AG09309 (cell line): ENCODE results near the gene KRT2.

Source experiments
- DNase-seq: peaks from one replicate; pipeline ENCODE4 v3.0.0-alpha.2; 2010; ENCODE audit warnings: low read depth
- H3K4me3 ChIP-seq: 2 replicates; pipeline ENCODE4 v1.5.1; 2011; ENCODE audit warnings: mild to moderate bottlenecking, low read depth, low read length, moderate library complexity; ENCODE audit not compliant: control insufficient read depth
- TF ChIP-seq, protein P1 (sequence below): IDR thresholded peaks from 2 replicates; pipeline ENCODE4 v1.5.1; 2011; ENCODE audit warnings: mild to moderate bottlenecking, low read depth, low read length, inconsistent platforms; ENCODE audit not compliant: insufficient read depth, control insufficient read depth; ENCODE audit errors: missing control alignments

KRT2 gene

DNA sequence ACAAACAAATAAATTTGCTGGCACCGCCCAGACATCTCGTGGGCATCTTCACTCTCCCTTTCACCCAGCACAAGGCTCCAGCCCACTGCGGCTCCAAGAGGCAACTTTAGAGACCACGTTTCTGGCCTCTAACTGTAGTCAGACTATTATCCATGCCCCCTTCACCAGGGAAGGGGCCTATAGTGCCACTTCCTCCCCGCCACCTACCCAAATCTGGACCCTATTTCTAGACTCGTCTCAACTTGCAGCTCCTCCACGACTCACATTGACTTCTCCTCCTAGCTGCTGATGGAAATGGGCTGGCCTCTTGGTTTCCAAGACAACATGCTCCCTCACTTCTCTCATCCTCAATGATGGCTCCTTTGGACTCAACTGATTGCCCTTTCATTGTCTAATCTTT is 15.9 kb upstream of the KRT2 start:
- TF ChIP-seq, protein P1, sequence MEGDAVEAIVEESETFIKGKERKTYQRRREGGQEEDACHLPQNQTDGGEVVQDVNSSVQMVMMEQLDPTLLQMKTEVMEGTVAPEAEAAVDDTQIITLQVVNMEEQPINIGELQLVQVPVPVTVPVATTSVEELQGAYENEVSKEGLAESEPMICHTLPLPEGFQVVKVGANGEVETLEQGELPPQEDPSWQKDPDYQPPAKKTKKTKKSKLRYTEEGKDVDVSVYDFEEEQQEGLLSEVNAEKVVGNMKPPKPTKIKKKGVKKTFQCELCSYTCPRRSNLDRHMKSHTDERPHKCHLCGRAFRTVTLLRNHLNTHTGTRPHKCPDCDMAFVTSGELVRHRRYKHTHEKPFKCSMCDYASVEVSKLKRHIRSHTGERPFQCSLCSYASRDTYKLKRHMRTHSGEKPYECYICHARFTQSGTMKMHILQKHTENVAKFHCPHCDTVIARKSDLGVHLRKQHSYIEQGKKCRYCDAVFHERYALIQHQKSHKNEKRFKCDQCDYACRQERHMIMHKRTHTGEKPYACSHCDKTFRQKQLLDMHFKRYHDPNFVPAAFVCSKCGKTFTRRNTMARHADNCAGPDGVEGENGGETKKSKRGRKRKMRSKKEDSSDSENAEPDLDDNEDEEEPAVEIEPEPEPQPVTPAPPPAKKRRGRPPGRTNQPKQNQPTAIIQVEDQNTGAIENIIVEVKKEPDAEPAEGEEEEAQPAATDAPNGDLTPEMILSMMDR = no peak
- DNase-seq = no peak
- H3K4me3 ChIP-seq = no peak overlapping the region

DNA sequence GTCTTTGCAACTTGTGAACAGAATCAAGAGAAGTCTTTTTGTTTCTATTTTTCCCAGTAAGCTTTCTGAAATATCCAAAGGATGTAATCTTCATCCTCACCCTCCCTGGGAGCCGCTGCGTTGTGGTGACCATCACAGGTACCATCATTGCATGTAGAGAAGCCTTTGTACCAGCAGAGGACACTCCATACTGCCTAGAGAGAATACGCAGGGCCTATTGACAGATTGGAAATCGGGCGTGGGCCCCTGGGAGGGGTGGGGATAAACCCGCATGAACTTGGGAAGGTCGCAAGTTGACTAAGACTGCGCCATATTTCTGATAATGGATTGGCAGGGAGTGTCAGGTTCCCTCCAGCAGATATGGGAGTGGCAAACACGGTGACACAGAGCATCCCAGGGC is 15.5 kb upstream of the KRT2 start:
- TF ChIP-seq, protein P1 = peak; percentile 37
- no peak overlapping the region for H3K4me3 ChIP-seq
- DNase-seq = no peak

DNA sequence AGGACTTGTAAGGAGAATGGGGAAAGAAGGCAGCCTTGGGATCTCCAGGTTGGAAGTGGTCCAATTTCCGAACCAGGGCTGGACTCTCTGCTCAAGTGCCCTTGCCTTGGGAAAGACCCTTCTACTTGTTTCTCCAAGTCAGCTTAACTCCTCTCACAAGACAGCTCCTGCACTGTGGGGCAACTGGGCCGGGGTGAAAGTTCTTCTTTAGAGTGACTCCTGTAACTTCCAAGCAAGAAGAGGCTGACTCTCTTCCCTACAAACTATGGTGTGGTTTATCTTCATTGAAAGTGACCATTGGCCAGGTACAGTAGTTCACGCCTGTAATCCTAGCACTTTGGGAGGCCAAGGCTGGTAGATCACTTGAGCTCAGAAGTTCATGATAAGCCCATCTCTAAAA is 14.5 kb upstream of the KRT2 start:
- DNase-seq = no peak
- TF ChIP-seq, protein P1 = no peak
- H3K4me3 ChIP-seq = no peak overlapping the region

DNA sequence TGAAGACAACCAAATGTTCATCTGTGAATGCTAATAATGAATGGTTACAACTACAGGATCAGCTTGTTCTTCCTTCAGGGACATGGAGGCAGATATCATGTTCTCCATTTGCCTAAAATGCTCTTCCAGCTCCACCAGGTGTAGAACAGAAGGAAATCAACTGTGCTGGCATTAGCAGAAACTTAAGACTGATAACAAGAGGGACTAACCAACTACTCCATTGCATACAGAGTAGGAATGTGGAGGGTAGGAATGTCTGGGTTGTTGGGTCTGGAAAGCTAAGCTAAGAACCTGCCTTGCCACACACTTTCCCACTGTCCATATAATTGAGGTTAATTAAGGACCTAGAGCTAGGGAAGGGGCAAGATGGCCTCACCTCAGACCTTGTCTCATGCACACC is 11.4 kb upstream of the KRT2 start:
- DNase-seq = no peak
- no peak overlapping the region for H3K4me3 ChIP-seq
- TF ChIP-seq, protein P1 = no peak

DNA sequence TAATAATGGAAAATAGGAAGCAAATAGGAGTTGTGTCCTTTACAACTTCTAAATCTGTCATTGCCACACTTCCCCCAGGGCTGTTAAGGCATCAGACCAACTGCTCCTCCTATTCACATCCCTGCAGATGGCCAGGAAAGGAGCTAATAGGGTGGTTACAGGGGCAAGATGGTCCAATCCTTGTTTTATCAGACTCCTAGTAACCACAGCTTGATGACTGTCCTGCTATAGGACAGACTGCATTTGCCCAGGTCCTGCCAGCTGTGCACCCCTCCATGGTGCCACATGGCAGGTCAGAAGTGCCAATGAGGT is 10.9 kb upstream of the KRT2 start:
- TF ChIP-seq, protein P1 = no peak
- DNase-seq = no peak
- H3K4me3 ChIP-seq = no peak overlapping the region

DNA sequence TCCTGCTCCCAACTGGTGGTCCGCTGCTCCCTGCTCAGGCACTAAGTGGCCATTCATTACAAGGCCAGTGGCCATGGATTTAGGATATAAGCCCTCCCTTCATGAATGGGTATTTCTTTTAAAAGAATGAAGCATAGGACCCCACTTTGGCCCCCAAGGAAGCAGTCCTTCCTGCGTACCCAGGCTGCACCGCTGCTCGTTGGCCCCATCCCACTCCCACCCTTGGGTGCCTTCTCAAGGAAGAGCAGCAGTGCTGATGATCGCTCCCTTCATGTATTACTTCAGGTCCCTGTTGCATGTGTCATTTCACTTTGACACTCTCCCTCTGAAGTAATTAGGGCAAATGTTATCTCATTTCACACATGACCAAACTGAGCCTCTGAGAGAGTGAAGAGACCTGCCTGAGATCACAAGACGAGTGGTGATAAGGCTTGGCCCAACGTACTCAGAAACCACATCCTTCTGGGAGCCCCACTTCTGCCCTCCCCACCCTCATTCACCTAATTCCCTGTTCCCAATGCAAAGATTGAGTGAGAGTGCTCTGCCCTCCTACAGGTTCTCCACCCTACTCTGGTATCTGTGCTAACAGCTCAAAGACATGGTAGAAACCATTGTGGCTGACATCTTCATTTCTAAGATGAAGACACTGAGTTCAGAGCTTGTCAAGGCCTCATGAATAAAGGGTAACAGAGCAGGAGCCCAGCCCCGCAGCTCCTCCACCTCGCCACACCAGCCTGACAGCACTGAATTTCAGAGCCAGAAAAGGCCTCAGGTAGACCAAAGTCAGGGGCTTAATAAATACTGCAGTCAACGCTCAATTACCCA is 10.3 kb upstream of the KRT2 start:
- DNase-seq = no peak
- TF ChIP-seq, protein P1 = no peak
- no peak overlapping the region for H3K4me3 ChIP-seq

DNA sequence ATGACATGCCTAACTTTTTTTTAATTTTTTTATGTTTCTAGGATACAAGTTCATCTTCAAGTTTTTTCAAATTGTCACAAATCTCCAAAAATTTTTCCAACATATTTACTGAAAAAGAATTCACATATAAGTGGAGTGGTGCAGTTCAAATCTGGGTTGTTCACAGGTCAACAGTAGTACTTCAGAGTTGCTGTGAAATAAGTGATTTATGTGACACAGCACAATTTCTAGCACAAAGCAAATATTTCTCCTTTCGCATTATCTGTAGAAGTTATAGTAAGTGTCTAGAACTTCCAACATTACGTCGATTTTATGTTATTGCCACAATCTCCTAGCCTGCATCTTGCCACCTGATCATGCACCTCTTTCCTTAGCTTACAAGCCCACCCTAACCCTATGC is 9.7 kb upstream of the KRT2 start:
- no peak overlapping the region for H3K4me3 ChIP-seq
- TF ChIP-seq, protein P1 = no peak
- DNase-seq = no peak
